GM12872 (cell line): Measurements from ENCODE around the gene CDC45.

ENCODE experiments used
- TF ChIP-seq, protein P1 (sequence below): IDR thresholded peaks from 3 replicates; pipeline ENCODE4 v1.5.1; 2011; ENCODE audit warnings: low read depth, mild to moderate bottlenecking, low read length, moderate library complexity; ENCODE audit not compliant: insufficient read depth

CDC45 gene

DNA sequence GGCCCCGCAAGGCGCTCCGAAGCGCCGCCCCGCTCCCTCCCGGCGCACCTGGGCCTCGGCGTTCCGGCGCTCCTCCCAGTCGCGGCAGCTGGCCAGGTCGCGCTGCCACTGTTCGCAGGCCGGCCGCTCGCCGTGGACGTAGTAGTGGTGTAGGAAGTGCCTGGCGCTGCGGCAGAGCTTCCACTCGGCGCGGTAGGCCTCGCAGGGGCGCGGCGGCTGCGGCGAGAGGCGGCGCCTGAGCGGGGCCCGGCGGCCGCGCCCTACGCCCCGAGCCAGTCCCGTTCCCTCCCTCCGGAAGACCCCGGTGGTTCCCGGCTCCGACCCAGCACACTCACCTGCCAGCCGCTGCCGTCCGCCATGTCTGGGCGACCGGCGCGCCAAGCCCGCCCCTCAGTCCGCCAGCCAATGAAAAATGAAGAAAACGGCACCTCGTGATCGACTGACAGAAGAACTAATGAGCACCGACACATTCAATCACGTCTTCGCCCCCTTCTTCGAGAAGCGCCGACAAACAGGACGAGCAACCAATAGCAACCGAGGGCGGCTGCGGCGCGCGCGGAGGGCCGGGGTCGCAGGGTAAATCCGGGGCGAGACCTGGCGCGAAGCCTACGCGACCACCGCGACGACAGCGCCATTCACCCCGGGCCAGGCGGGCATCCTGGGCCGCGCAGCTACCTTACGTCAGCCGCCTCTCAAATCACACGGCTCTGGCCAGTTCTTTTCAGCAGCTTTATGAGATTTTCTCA, 32.2 kb upstream of the CDC45 start, which contains the start of gene C22orf39:
TSS of gene C22orf39 (minus strand) at position 382 of the 746 bp plus-strand sequence. CDS start at position 359, 23 bp downstream.
- TF ChIP-seq, protein P1, sequence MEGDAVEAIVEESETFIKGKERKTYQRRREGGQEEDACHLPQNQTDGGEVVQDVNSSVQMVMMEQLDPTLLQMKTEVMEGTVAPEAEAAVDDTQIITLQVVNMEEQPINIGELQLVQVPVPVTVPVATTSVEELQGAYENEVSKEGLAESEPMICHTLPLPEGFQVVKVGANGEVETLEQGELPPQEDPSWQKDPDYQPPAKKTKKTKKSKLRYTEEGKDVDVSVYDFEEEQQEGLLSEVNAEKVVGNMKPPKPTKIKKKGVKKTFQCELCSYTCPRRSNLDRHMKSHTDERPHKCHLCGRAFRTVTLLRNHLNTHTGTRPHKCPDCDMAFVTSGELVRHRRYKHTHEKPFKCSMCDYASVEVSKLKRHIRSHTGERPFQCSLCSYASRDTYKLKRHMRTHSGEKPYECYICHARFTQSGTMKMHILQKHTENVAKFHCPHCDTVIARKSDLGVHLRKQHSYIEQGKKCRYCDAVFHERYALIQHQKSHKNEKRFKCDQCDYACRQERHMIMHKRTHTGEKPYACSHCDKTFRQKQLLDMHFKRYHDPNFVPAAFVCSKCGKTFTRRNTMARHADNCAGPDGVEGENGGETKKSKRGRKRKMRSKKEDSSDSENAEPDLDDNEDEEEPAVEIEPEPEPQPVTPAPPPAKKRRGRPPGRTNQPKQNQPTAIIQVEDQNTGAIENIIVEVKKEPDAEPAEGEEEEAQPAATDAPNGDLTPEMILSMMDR, result no peak

DNA sequence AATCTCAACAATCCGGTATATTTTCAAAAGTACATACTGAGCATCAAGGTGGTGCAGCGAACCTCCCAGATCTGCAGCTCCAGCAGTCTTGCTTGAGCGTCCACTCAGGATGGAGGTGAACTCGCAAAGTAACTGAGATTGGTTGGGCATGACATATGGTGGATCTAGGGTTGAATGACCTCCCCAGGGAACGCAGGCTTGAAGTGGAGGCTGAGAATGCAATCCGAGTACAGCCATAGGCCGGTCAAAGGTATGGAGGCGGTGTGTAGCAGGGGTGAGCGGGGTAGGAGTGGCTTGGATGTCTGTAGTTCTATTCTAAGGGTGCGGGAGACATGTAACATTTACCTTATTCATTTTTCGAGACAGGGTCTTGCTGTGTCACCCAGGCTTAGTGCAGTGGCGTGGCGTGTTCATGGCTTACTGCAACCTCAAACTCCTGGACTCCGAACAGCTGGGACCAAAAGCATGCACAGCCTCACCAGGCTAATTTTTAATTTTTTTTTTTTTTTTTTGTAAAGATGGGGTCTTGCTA, 31.6 kb upstream of the CDC45 start:
- TF ChIP-seq, protein P1, result no peak

DNA sequence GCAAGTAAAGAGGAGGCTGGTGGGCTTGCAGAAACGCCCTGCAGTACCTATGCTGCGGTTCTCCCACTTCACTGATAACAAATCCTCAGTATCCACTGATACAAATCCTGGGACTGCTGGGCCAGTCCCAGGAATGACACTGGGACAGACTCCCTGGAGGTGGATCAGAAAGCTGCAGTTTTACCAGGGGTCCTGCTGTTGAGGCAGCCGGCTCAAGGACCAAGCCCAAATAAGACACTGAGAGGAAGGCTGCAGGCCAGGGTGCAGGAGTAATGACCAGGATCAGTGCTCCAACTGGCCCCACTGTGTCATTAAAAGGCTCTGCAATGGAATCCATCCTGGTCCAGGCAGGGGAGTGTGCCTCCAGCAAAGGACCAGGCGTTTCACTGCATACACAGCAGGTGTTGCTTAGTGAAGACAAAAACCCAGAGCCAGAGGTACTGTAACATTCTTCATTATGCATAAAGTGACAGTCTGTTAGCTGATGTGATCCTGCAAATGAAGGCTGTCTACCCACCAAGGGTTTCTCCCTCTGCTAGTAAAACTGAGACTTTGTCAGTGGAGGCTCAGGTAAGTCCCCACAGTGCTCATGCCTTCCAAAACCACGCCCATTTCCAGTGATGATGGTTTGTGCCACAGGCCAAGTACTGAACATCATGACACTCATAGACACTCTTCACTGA, 30.8 kb upstream of the CDC45 start:
- TF ChIP-seq, protein P1, result no peak

DNA sequence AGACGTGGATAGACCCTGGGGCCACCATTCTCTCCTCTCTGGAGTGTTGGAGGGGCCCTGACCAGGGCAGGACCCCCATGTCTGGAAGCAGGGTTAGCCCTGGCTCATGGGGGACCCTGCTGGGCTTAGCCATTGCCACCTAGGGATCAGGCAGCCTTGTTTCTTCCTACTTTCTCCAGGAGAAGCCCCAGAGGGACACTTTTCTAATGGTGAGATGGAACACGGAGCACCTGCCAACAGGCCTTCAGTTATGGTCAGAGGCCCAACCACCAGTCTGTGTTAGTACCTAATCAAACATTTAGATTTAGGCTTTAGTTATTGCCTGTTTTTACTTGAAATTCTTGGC, 30.3 kb upstream of the CDC45 start:
- TF ChIP-seq, protein P1, result no peak

DNA sequence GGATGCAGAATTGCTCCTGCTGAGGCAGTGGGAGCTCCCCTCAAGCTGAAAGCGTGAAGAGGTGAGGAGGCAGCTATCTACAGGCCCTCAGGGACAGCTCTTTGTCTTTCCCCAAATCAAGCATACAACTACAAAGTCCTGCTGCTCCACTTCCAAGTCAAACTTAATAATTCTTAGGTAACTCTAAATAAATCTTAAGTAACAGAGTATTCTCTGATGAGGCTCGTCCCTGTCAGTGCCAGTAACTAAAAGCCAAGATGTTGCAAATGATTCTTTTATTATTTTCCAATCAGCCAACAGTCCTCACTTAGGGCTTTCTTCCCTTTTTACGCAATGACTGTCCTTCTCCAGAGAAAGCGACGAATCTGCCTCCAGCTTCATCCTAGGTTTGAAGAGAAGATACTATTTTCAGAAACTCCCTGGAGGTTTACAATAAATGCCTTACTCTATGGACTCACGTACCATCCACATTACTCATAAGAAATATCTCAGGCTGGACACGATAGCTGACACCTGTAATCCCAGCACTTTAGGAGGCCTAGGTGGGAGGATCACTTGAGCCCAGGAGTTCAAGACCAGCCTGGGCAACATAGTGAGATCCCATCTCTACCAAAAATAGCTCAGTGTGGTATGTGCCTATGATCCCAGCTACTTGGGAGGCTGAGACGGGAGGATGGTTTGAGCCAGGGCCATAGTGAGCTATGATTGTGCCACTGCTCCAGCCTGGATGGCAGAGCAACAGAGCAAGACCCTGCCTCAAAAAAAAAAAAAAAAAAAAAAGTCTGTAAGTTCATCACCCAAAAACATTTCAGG, 29.2 kb upstream of the CDC45 start:
- TF ChIP-seq, protein P1, result no peak

DNA sequence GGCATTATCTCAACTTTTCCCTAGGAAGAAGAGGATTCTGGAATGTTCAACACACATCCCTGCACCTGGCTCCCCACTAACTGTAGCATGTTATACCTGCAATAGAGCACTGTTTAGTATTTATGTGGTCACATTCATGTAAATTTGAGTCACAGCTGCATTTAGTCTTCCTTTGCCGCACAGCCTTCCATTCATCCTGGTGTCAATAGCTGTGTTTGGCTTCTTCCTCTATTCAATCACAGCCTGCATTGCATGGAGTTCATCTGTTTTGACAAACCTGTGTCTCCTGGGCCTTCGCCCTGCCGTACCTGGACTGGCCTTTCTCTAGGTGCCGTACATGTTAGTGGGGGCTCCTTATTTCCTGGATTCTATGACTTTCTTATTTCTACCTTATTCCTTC, 28.1 kb upstream of the CDC45 start:
- TF ChIP-seq, protein P1, result no peak

DNA sequence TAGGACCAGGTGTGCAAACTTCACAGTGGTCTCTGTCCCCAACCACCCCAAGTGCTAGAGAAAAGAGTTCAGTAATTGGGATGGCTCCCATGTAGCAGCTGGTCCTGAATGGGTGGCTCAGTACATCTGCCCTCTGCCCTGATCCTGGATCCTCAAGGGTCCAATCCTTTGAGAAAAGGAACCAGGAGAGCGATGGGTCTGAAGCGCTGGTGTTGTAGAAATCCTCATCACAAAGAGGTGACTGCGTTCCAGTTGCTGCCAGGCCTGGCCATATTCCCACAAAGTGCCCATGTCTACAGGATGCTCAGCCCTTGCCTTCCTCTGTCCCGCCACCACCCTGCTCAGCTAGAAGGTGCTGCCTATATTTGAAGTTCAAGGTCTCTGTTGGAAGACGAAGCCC, 26.0 kb upstream of the CDC45 start:
- TF ChIP-seq, protein P1, result no peak
